ENCODE data around the gene BPIFB6. TPM values are rescaled to one million over a fixed set of nuclear protein-coding genes. Genes with fewer than 3 reads are reported as not detected.

Gene BPIFB6
- polyA plus RNA-seq, 1 donor (not counting 4 experiments of a cell fraction or from before 2014, with no cell fraction given): not detected

DNA sequence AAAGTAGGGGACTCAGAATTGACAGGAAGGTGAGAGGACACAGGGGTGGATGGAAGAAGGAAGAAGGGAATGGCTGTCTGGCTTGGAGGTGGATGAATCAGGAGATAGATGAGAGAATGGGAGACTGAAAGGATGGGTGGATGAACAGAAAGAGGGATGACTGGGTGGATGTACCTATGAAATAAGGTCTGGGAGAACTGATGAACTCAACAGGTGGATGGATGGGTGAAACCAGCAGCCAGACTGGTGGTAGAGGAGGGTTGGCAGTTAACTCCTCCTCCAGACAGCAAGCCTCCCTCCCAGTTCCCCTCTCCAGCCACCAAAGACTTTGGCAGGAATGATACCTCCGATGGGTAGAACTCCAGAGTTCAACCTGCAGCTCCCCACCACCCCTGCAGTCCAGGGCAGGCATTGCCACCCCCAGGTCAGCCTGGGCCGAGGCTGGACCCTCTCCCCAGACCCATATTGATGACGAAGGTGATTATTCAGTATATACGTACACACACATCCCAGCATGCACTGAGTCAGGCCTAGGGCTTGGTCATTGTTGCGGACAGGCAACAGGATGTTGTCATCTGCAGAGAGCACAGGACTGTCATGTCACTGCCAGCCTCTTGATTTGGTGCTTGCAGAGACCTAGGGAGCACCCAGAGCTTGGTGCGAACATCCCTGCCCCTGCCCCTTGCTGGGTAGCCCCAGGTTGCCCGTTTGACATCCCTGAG is 29.2 kb upstream of the BPIFB6 start:
- Histone ChIP-seq H3K4me2 (ENCODE audit: control insufficient read depth, extremely low read depth, insufficient read depth, low read depth, low read length) (no peak overlapping the region), H3K36me3 (ENCODE audit: control insufficient read depth in 2 of 2, extremely low read depth in 1 of 2, insufficient read depth in 2 of 2, low read length in 2 of 2) (no peaks in the 10 kb centered on the region), H3K9me1 (ENCODE audit: control insufficient read depth, extremely low read depth, insufficient read depth, low read length) (no peaks in the 10 kb centered on the region), H3K79me2 (ENCODE audit: control insufficient read depth, insufficient read depth, low read length) (no peaks in the 10 kb centered on the region), H3K27ac (ENCODE audit: control insufficient read depth, insufficient read depth, low read length) (no peak overlapping the region), H3K27me3 (ENCODE audit: control insufficient read depth, extremely low read depth, insufficient read depth, low read length) (no peaks in the 10 kb centered on the region), H3K9ac (ENCODE audit: control insufficient read depth, extremely low read depth, insufficient read depth, low read length) (no peak overlapping the region), H3K4me3 (ENCODE audit: control insufficient read depth in 2 of 3, extremely low read depth in 1 of 3, insufficient read depth in 2 of 3, low read depth in 1 of 3, low read length in 3 of 3) (no peak overlapping the region), H3K4me1 (ENCODE audit: control insufficient read depth, extremely low read depth, insufficient read depth, low read length) (no peaks in the 10 kb centered on the region), H4K20me1 (ENCODE audit: control insufficient read depth, extremely low read depth, insufficient read depth, low read length) (no peaks in the 10 kb centered on the region), H3K9me3 (ENCODE audit: control insufficient read depth, low read depth, low read length) (no peaks in the 10 kb centered on the region), H2AFZ (ENCODE audit: control insufficient read depth, low read length) (no peak overlapping the region)
- TF ChIP-seq, protein P1, sequence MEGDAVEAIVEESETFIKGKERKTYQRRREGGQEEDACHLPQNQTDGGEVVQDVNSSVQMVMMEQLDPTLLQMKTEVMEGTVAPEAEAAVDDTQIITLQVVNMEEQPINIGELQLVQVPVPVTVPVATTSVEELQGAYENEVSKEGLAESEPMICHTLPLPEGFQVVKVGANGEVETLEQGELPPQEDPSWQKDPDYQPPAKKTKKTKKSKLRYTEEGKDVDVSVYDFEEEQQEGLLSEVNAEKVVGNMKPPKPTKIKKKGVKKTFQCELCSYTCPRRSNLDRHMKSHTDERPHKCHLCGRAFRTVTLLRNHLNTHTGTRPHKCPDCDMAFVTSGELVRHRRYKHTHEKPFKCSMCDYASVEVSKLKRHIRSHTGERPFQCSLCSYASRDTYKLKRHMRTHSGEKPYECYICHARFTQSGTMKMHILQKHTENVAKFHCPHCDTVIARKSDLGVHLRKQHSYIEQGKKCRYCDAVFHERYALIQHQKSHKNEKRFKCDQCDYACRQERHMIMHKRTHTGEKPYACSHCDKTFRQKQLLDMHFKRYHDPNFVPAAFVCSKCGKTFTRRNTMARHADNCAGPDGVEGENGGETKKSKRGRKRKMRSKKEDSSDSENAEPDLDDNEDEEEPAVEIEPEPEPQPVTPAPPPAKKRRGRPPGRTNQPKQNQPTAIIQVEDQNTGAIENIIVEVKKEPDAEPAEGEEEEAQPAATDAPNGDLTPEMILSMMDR (optimal IDR thresholded peaks at IDR 0.05 in 1 of 3, IDR thresholded peaks at IDR 0.05 in 1 of 3, conservative IDR thresholded peaks at IDR 0.05 in 1 of 3; ENCODE audit: extremely low read depth in 1 of 3, insufficient read depth in 2 of 3, low read length in 3 of 3): no peak
- no peak for TF ChIP-seq EZH2 (IDR thresholded peaks at IDR 0.05; ENCODE audit: low read length)
- DNase-seq (ENCODE audit: low read depth, low spot score) (no peak), FAIRE-seq (no peak)
- dilution Hi-C loops (cut with MboI; ENCODE audit: extremely low pct_ligation_motif_present, low sequenced_read_pairs): no loop called here

GRCh38 chr20:33004141-33004751 is 27.2 kb upstream of the BPIFB6 start, which contains the start of gene SUN5:
Gene SUN5 (minus strand): TSS chr20:33004433. CDS start chr20:33004340, 93 bp downstream.
- Histone ChIP-seq H3K4me3 (ENCODE audit: control insufficient read depth in 2 of 3, extremely low read depth in 1 of 3, insufficient read depth in 2 of 3, low read depth in 1 of 3, low read length in 3 of 3) (no peak within 1 kb of the TSS), H3K4me1 (ENCODE audit: control insufficient read depth, extremely low read depth, insufficient read depth, low read length) (no peaks in the 10 kb centered on the region), H3K9me3 (ENCODE audit: control insufficient read depth, low read depth, low read length) (no peaks in the 10 kb centered on the region), H3K79me2 (ENCODE audit: control insufficient read depth, insufficient read depth, low read length) (no peaks in the 10 kb centered on the region), H3K9me1 (ENCODE audit: control insufficient read depth, extremely low read depth, insufficient read depth, low read length) (no peaks in the 10 kb centered on the region), H3K36me3 (ENCODE audit: control insufficient read depth in 2 of 2, extremely low read depth in 1 of 2, insufficient read depth in 2 of 2, low read length in 2 of 2) (no peaks in the 10 kb centered on the region), H2AFZ (ENCODE audit: control insufficient read depth, low read length) (no peak within 1 kb of the TSS), H4K20me1 (ENCODE audit: control insufficient read depth, extremely low read depth, insufficient read depth, low read length) (no peaks in the 10 kb centered on the region), H3K4me2 (ENCODE audit: control insufficient read depth, extremely low read depth, insufficient read depth, low read depth, low read length) (no peak within 1 kb of the TSS), H3K27me3 (ENCODE audit: control insufficient read depth, extremely low read depth, insufficient read depth, low read length) (no peaks in the 10 kb centered on the region), H3K9ac (ENCODE audit: control insufficient read depth, extremely low read depth, insufficient read depth, low read length) (no peak within 1 kb of the TSS), H3K27ac (ENCODE audit: control insufficient read depth, insufficient read depth, low read length) (no peak within 1 kb of the TSS)
- no peak for TF ChIP-seq EZH2 (IDR thresholded peaks at IDR 0.05; ENCODE audit: low read length)
- TF ChIP-seq, protein P1 (optimal IDR thresholded peaks at IDR 0.05 in 1 of 3, IDR thresholded peaks at IDR 0.05 in 1 of 3, conservative IDR thresholded peaks at IDR 0.05 in 1 of 3; ENCODE audit: extremely low read depth in 1 of 3, insufficient read depth in 2 of 3, low read length in 3 of 3): no peak
- FAIRE-seq (no peak), DNase-seq (ENCODE audit: low read depth, low spot score) (no peak)
- dilution Hi-C loops (cut with MboI; ENCODE audit: extremely low pct_ligation_motif_present, low sequenced_read_pairs): no loop called here

Measured in keratinocyte (primary cell).